OCI-LY3 (cell line): Measurements from ENCODE around the gene ATP1B1.

Source experiments
- H2AFZ ChIP-seq: fragments of 200-600, 300-600 bp; shearing (Covaris generic); 2 replicates; pipeline ENCODE4 v1.6.0; 2014; ENCODE audit warnings: antibody characterized with exemption, low read depth, low read length
- H3K27ac ChIP-seq: fragments of 200-600, 300-600 bp; sonication (generic); 2 replicates; pipeline ENCODE4 v1.5.1; 2014; ENCODE audit warnings: mild to moderate bottlenecking, low read length, moderate library complexity, mixed read lengths
- H3K27me3 ChIP-seq: fragments of 200-600, 300-600 bp; sonication (generic); 2 replicates; pipeline ENCODE4 v1.6.1; 2014; ENCODE audit warnings: low read depth, low read length, mixed read lengths
- H3K36me3 ChIP-seq: fragments of 200-600, 300-600 bp; sonication (generic); replicated peaks from 2 replicates; pipeline ENCODE3; 2014; ENCODE audit warnings: low read depth, low read length, mixed read lengths
- H3K4me1 ChIP-seq: fragments of 300-600, 200-600 bp; sonication (generic); 2 replicates; pipeline ENCODE4 v1.6.1; 2014; ENCODE audit warnings: low read length, mixed read lengths
- H3K4me2 ChIP-seq: fragments of 200-600, 300-600 bp; sonication (generic); 2 replicates; pipeline ENCODE4 v1.6.1; 2014; ENCODE audit warnings: low read length, mixed read lengths
- H3K4me3 ChIP-seq: fragments of 300-600, 200-600 bp; sonication (generic); 2 replicates; pipeline ENCODE4 v1.5.1; 2014; ENCODE audit warnings: antibody characterized with exemption, mild to moderate bottlenecking, low read length, moderate library complexity
- H3K79me2 ChIP-seq: fragments of 300-600, 200-600 bp; shearing (Covaris generic); 2 replicates; pipeline ENCODE4 v1.6.1; 2014; ENCODE audit warnings: mild to moderate bottlenecking, low read length, mixed read lengths
- H3K9ac ChIP-seq: fragments of 300-600, 200-600 bp; shearing (Covaris generic); 2 replicates; pipeline ENCODE4 v1.6.0; 2014; ENCODE audit warnings: mild to moderate bottlenecking, low read length, moderate library complexity
- H3K9me3 ChIP-seq: fragments of 200-600, 300-600 bp; shearing (Covaris generic); 2 replicates; pipeline ENCODE4 v1.6.1; 2014; ENCODE audit warnings: low read length, mixed read lengths; ENCODE audit not compliant: insufficient read depth
- H4K20me1 ChIP-seq: fragments of 200-600, 300-600 bp; sonication (generic); 2 replicates; pipeline ENCODE4 v1.6.1; 2016; ENCODE audit warnings: low read length, mixed read lengths; ENCODE audit not compliant: insufficient read depth
- CTCF ChIP-seq: fragments of 200-600, 300-600 bp; sonication (generic); IDR thresholded peaks from 2 replicates; pipeline ENCODE4 v1.5.1; 2014; ENCODE audit warnings: antibody characterized with exemption, low read length, low read depth
- EZH2phosphoT487 ChIP-seq: fragments of 200-600 bp; shearing (Covaris generic); IDR thresholded peaks from 2 replicates; pipeline ENCODE4 v1.6.1; 2018; ENCODE audit warnings: antibody characterized with exemption, mixed run types, low read depth

ATP1B1 gene

GRCh38 chr1:169142129-169142528, 35.6 kb downstream of the ATP1B1 start:
- no peak overlapping the region for H3K27ac ChIP-seq

DNA sequence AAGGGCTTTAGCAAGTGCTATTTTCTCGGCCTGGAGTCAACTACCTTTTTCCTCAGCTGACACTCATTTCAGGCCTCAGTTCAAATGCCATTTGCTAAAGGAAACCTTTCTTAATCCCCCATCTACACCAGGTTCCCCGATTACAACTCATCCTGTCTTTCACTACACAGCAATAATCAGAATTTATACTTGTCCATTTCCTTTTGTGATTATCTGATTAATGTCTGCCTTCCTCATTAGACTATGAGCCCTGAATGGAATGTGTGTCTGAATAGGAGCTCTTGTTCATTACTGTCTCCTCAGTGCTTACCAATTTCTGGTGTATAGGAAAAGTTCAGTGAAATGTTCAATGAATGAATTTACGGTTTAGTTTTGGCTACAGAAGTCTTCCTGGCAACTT, 36.9 kb downstream of the ATP1B1 start:
- Histone ChIP-seq H3K79me2 (peaks cover 3% of the 10 kb centered on the region; the same call in 1 of the 2 replicates), H3K4me3 (no peak overlapping the region), H3K4me1 (peaks cover 42% of the 10 kb centered on the region), H3K27me3 (no peaks in the 10 kb centered on the region), H3K9ac (no peak overlapping the region), H3K27ac (no peak overlapping the region), H2AFZ (no peak overlapping the region), H3K4me2 (no peak overlapping the region), H4K20me1 (no peaks in the 10 kb centered on the region), H3K9me3 (no peaks in the 10 kb centered on the region), H3K36me3 (peaks cover 6% of the 10 kb centered on the region)
- TF ChIP-seq CTCF (no peak), EZH2phosphoT487 (no peak)

More at GRCh38 chr1:169142129-169142528, 35.6 kb downstream of the ATP1B1 start:
- no peak for TF ChIP-seq EZH2phosphoT487
- TF ChIP-seq CTCF = no peak
- Histone ChIP-seq H3K79me2 (peaks cover 3% of the 10 kb centered on the region; the same call in 1 of the 2 replicates), H3K27me3 (no peaks in the 10 kb centered on the region), H3K9ac (no peak overlapping the region), H3K4me3 (no peak overlapping the region), H4K20me1 (no peaks in the 10 kb centered on the region), H3K4me2 (no peak overlapping the region), H3K4me1 (peaks cover 48% of the 10 kb centered on the region), H2AFZ (no peak overlapping the region), H3K9me3 (no peaks in the 10 kb centered on the region), H3K36me3 (peaks cover 9% of the 10 kb centered on the region)

- Histone ChIP-seq H3K4me3 (no peak overlapping the region), H3K79me2 (peaks cover 3% of the 10 kb centered on the region; the same call in 1 of the 2 replicates), H3K27me3 (no peaks in the 10 kb centered on the region), H3K9ac (no peak overlapping the region), H3K4me2 (no peak overlapping the region), H3K27ac (no peak overlapping the region), H3K9me3 (no peaks in the 10 kb centered on the region), H4K20me1 (no peaks in the 10 kb centered on the region), H2AFZ (no peak overlapping the region), H3K36me3 (peaks cover 6% of the 10 kb centered on the region), H3K4me1 (peaks cover 43% of the 10 kb centered on the region)
- no peak for TF ChIP-seq EZH2phosphoT487
- TF ChIP-seq CTCF = no peak
These were observed 37.5 kb downstream of the ATP1B1 start for GRCh38 chr1:169143984-169144383.

DNA sequence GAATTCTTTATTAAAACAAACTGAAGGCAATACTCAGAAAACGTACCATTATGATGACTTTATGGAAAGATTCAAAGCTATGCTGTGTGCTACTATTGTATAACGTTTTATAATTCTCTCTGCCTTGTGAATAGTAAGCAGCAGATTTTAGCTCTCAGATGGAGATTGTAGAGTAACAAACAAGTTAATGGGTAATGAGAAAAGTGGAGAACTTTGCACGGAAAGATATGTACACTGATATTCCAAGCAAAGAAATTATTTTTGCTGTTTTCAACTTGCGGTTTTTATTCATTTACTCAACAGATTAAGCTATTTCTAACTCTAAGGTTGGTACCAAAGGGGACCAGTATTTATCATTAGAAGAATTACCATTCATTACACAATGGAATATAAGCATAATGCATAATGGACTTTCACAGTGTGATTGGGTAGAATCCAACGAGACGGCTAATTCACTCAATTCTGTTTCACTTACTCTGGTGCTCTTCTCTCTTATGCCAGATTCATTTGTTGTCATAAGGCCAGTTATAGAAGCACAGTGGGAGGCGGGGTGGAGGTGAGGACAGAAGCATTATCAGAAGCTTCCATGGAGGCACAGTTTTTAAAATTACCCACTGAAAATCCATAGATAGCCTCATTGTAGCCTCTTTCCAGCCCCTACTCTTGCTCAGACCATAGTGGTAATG, 38.6 kb downstream of the ATP1B1 start:
- Histone ChIP-seq H4K20me1 (no peaks in the 10 kb centered on the region), H3K79me2 (no peaks in the 10 kb centered on the region; the same call in 1 of the 2 replicates), H2AFZ (no peak overlapping the region), H3K4me2 (no peak overlapping the region), H3K27me3 (no peaks in the 10 kb centered on the region), H3K4me1 (peaks cover 42% of the 10 kb centered on the region), H3K9ac (no peak overlapping the region), H3K4me3 (no peak overlapping the region), H3K27ac (no peak overlapping the region), H3K36me3 (peaks cover 6% of the 10 kb centered on the region), H3K9me3 (no peaks in the 10 kb centered on the region)
- no peak for TF ChIP-seq EZH2phosphoT487
- no peak for TF ChIP-seq CTCF
